ENCODE data around the gene UFSP2.

Gene UFSP2

GRCh38 chr4:185380320-185380719, 45.4 kb downstream of the UFSP2 start:
- TF ChIP-seq TCF4 (CRISPR knock-in tag; IDR thresholded peaks at IDR 0.05; ENCODE audit: borderline replicate concordance) (no peak), ZNF565 (CRISPR knock-in tag; conservative IDR thresholded peaks at IDR 0.05; ENCODE audit: low read depth) (no peak), TOX (CRISPR knock-in tag; IDR thresholded peaks at IDR 0.05; ENCODE audit: borderline replicate concordance) (no peak), PATZ1 (CRISPR knock-in tag; IDR thresholded peaks at IDR 0.05; ENCODE audit: borderline replicate concordance) (no peak), RARB (CRISPR knock-in tag; IDR thresholded peaks at IDR 0.05) (no peak), OSR1 (CRISPR knock-in tag; IDR thresholded peaks at IDR 0.05) (no peak)
- no peak for ATAC-seq

GRCh38 chr4:185379326-185380295, 46.2 kb downstream of the UFSP2 start:
- no peak for ATAC-seq
- no peak for TF ChIP-seq OSR1 (CRISPR knock-in tag; IDR thresholded peaks at IDR 0.05)
- TF ChIP-seq RARB (CRISPR knock-in tag; IDR thresholded peaks at IDR 0.05), result no peak
- no peak for TF ChIP-seq GLIS3 (CRISPR knock-in tag; IDR thresholded peaks at IDR 0.05)
- TF ChIP-seq ZNF8 (CRISPR knock-in tag; IDR thresholded peaks at IDR 0.05), result no peak

GRCh38 chr4:185378264-185378663, 47.5 kb downstream of the UFSP2 start:
- no peak for TF ChIP-seq POU6F1 (CRISPR knock-in tag; IDR thresholded peaks at IDR 0.05; ENCODE audit: borderline replicate concordance, low read depth)
- TF ChIP-seq TOX (CRISPR knock-in tag; IDR thresholded peaks at IDR 0.05; ENCODE audit: borderline replicate concordance), result no peak
- TF ChIP-seq SNAI2 (CRISPR knock-in tag; IDR thresholded peaks at IDR 0.05), result no peak
- no peak for TF ChIP-seq OSR1 (CRISPR knock-in tag; IDR thresholded peaks at IDR 0.05)
- TF ChIP-seq ZNF565 (CRISPR knock-in tag; conservative IDR thresholded peaks at IDR 0.05; ENCODE audit: low read depth), result no peak
- TF ChIP-seq ZFP3 (CRISPR knock-in tag; IDR thresholded peaks at IDR 0.05), result no peak
- no peak for TF ChIP-seq ARNTL (CRISPR knock-in tag; IDR thresholded peaks at IDR 0.05; ENCODE audit: borderline replicate concordance, low read depth)
- TF ChIP-seq ZC3H10 (CRISPR knock-in tag; IDR thresholded peaks at IDR 0.05), result no peak
- TF ChIP-seq ZNF8 (CRISPR knock-in tag; IDR thresholded peaks at IDR 0.05), result no peak
- no peak for TF ChIP-seq PATZ1 (CRISPR knock-in tag; IDR thresholded peaks at IDR 0.05; ENCODE audit: borderline replicate concordance)
- TF ChIP-seq ZNF70 (CRISPR knock-in tag; IDR thresholded peaks at IDR 0.05), result no peak
- TF ChIP-seq TSHZ2 (CRISPR knock-in tag; IDR thresholded peaks at IDR 0.05), result no peak
- no peak for TF ChIP-seq RARB (CRISPR knock-in tag; IDR thresholded peaks at IDR 0.05)
- no peak for TF ChIP-seq GLIS3 (CRISPR knock-in tag; IDR thresholded peaks at IDR 0.05)
- TF ChIP-seq ESRRG (CRISPR knock-in tag; IDR thresholded peaks at IDR 0.05), result no peak
- ATAC-seq, result no peak

- no peak for ATAC-seq
- TF ChIP-seq ZNF8 (CRISPR knock-in tag; IDR thresholded peaks at IDR 0.05) (no peak), TOX (CRISPR knock-in tag; IDR thresholded peaks at IDR 0.05; ENCODE audit: borderline replicate concordance) (no peak), ZC3H10 (CRISPR knock-in tag; IDR thresholded peaks at IDR 0.05) (no peak), SNAI2 (CRISPR knock-in tag; IDR thresholded peaks at IDR 0.05) (no peak), CSDC2 (CRISPR knock-in tag; IDR thresholded peaks at IDR 0.05) (no peak), ISL1 (CRISPR knock-in tag; IDR thresholded peaks at IDR 0.05) (no peak), BACH2 (CRISPR knock-in tag; IDR thresholded peaks at IDR 0.05; ENCODE audit: borderline replicate concordance) (no peak), RARB (CRISPR knock-in tag; IDR thresholded peaks at IDR 0.05) (no peak), TSHZ2 (CRISPR knock-in tag; IDR thresholded peaks at IDR 0.05) (no peak), ESRRG (CRISPR knock-in tag; IDR thresholded peaks at IDR 0.05) (no peak), GLIS3 (CRISPR knock-in tag; IDR thresholded peaks at IDR 0.05) (no peak), ZFP3 (CRISPR knock-in tag; IDR thresholded peaks at IDR 0.05) (no peak), PPARA (CRISPR knock-in tag; IDR thresholded peaks at IDR 0.05; ENCODE audit: borderline replicate concordance) (no peak), TCF4 (CRISPR knock-in tag; IDR thresholded peaks at IDR 0.05; ENCODE audit: borderline replicate concordance) (no peak)
Measured at GRCh38 chr4:185374573-185374972, 51.2 kb downstream of the UFSP2 start.

Data from SK-N-SH treated with all-trans-retinoic acid at 6 μM for 48 hours (cell line).